Measurements from ENCODE around the gene EHMT1.

Gene EHMT1

DNA sequence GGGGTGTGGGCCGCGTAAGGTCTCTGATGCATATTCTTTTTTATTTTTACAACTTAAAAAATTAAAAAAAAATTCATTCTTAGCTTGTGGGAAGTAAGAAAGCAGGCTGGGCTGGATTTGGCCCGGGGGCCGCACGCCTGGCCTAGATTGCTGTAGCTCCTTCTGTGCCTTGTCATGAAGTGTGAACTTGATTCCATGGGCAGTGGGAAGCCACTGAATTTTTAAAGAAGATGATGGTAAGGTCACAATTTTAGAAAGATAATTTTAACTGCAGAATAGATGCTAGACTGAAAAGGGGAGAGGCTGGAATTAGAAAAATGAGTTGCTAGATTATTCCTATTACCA is 56.1 kb downstream of the EHMT1 start:
- DNase-seq (ENCODE audit: low read depth in 1 of 2, low spot score in 1 of 2): no peak
- TF ChIP-seq POLR2AphosphoS5 (IDR thresholded peaks at IDR 0.05; ENCODE audit: low read depth) (no peak), SPI1 (IDR thresholded peaks at IDR 0.05; ENCODE audit: borderline replicate concordance, low read depth) (no peak), GABPA (IDR thresholded peaks at IDR 0.05; ENCODE audit: low read depth) (no peak)
- TF ChIP-seq, protein P1, sequence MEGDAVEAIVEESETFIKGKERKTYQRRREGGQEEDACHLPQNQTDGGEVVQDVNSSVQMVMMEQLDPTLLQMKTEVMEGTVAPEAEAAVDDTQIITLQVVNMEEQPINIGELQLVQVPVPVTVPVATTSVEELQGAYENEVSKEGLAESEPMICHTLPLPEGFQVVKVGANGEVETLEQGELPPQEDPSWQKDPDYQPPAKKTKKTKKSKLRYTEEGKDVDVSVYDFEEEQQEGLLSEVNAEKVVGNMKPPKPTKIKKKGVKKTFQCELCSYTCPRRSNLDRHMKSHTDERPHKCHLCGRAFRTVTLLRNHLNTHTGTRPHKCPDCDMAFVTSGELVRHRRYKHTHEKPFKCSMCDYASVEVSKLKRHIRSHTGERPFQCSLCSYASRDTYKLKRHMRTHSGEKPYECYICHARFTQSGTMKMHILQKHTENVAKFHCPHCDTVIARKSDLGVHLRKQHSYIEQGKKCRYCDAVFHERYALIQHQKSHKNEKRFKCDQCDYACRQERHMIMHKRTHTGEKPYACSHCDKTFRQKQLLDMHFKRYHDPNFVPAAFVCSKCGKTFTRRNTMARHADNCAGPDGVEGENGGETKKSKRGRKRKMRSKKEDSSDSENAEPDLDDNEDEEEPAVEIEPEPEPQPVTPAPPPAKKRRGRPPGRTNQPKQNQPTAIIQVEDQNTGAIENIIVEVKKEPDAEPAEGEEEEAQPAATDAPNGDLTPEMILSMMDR (IDR thresholded peaks at IDR 0.05; ENCODE audit: insufficient read depth, low read length): no peak
- TF ChIP-seq, protein P2, sequence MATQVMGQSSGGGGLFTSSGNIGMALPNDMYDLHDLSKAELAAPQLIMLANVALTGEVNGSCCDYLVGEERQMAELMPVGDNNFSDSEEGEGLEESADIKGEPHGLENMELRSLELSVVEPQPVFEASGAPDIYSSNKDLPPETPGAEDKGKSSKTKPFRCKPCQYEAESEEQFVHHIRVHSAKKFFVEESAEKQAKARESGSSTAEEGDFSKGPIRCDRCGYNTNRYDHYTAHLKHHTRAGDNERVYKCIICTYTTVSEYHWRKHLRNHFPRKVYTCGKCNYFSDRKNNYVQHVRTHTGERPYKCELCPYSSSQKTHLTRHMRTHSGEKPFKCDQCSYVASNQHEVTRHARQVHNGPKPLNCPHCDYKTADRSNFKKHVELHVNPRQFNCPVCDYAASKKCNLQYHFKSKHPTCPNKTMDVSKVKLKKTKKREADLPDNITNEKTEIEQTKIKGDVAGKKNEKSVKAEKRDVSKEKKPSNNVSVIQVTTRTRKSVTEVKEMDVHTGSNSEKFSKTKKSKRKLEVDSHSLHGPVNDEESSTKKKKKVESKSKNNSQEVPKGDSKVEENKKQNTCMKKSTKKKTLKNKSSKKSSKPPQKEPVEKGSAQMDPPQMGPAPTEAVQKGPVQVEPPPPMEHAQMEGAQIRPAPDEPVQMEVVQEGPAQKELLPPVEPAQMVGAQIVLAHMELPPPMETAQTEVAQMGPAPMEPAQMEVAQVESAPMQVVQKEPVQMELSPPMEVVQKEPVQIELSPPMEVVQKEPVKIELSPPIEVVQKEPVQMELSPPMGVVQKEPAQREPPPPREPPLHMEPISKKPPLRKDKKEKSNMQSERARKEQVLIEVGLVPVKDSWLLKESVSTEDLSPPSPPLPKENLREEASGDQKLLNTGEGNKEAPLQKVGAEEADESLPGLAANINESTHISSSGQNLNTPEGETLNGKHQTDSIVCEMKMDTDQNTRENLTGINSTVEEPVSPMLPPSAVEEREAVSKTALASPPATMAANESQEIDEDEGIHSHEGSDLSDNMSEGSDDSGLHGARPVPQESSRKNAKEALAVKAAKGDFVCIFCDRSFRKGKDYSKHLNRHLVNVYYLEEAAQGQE (IDR thresholded peaks at IDR 0.05; ENCODE audit: insufficient replicate concordance, low read depth): no peak
- Histone ChIP-seq H3K27me3 (ENCODE audit: insufficient read depth, poor library complexity, severe bottlenecking) (no peaks in the 10 kb centered on the region), H3K4me3 (replicated peaks; ENCODE audit: insufficient read depth, low read length) (no peak overlapping the region), H3K27ac (replicated peaks) (no peak overlapping the region)

DNA sequence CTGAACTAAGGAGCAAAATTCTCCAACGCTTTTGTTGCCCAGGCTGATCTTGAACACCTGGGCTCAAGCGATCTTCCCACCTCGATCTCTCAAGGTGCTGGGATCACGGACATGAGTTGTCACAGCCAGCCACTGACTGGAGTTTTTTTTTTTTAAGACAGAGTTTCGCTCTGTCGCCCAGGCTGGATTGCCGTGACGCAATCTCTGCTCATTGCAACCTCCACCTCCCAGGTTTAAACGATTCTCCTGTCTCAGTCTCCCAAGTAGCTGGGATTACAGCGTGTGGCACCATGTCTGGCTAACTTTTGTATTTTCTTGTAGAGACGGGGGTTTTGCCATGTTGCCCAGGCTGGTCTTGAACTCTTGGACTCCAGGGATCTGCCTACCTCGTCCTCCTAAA is 58.2 kb downstream of the EHMT1 start:
- TF ChIP-seq, protein P1 (IDR thresholded peaks at IDR 0.05; ENCODE audit: insufficient read depth, low read length): no peak
- TF ChIP-seq SPI1 (IDR thresholded peaks at IDR 0.05; ENCODE audit: borderline replicate concordance, low read depth): no peak
- TF ChIP-seq, protein P2 (IDR thresholded peaks at IDR 0.05; ENCODE audit: insufficient replicate concordance, low read depth): no peak
- no peak for TF ChIP-seq POLR2AphosphoS5 (IDR thresholded peaks at IDR 0.05; ENCODE audit: low read depth)
- TF ChIP-seq GABPA (IDR thresholded peaks at IDR 0.05; ENCODE audit: low read depth): no peak
- H3K4me3 ChIP-seq (replicated peaks; ENCODE audit: insufficient read depth, low read length): peak overlapping the region; percentile 44
- peak in 1 of 2 experiments; percentile 42 for DNase-seq (ENCODE audit: low read depth in 1 of 2, low spot score in 1 of 2)
- no peaks in the 10 kb centered on the region for H3K27me3 ChIP-seq (ENCODE audit: insufficient read depth, poor library complexity, severe bottlenecking)
- H3K27ac ChIP-seq (replicated peaks): peak overlapping the region; percentile 39

DNA sequence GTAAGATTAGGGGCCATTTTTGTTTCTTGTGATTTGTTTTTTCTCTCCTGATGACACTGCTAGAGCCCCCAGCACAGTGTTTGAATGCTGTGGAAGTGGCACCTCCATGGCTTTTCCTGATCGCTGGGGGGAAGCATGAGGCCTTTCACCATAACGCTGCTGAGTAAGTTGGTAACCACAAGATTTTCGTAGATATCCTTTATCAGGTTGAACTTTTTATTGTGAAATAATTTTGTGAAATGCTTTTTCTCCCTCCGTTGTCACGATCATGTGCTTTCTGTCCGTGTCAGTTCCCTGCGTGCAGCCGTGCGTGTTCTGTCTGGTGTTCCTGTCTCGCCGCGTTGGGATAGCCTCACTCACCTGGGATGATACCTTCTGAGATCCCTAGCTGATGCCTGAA is 59.4 kb downstream of the EHMT1 start:
- Histone ChIP-seq H3K4me3 (replicated peaks; ENCODE audit: insufficient read depth, low read length) (no peak overlapping the region), H3K27ac (replicated peaks) (peak overlapping the region; percentile 55), H3K27me3 (ENCODE audit: insufficient read depth, poor library complexity, severe bottlenecking) (no peaks in the 10 kb centered on the region)
- TF ChIP-seq, protein P1 (IDR thresholded peaks at IDR 0.05; ENCODE audit: insufficient read depth, low read length): no peak
- TF ChIP-seq GABPA (IDR thresholded peaks at IDR 0.05; ENCODE audit: low read depth): no peak
- TF ChIP-seq SPI1 (IDR thresholded peaks at IDR 0.05; ENCODE audit: borderline replicate concordance, low read depth): no peak
- TF ChIP-seq POLR2AphosphoS5 (IDR thresholded peaks at IDR 0.05; ENCODE audit: low read depth): no peak
- TF ChIP-seq, protein P2 (IDR thresholded peaks at IDR 0.05; ENCODE audit: insufficient replicate concordance, low read depth): no peak
- DNase-seq (ENCODE audit: low read depth in 1 of 2, low spot score in 1 of 2): peak; percentile 66 to 74
